HG02973 (cell line): ENCODE results near the gene CCDC12.
"Not testable (repeated sequence)": the region's sequence is repeated elsewhere in the genome, so short reads cannot be mapped to it uniquely, and the experiment has no call there.

ENCODE experiments used
- ATAC-seq: cut with Tn5 transposase; IDR thresholded peaks from one replicate; pipeline ENCODE4 v1.9.1; 2021; ENCODE audit warnings: moderate library complexity; ENCODE audit not compliant: unreplicated experiment

CCDC12 gene

DNA sequence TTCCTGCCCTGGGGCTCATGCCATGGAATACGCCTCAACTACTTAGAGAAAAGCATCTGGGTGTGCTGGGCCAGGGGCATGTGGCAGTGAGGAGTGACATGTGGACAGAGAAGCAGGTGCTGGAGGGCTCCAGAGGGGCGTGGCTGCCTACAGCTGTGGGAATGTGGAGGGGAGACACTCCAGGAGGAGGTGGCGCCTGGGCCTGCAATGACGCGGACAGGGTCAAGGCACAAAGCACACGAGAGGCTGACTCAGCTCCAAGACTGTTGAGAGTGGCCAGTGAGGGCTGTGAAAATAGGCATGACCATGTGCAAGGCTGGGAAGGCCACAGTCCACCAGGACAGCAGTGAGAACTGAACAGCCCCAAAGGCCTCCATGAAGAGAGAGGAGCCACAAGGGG lies 50.5 kb downstream of the CCDC12 start:
- ATAC-seq = no peak

DNA sequence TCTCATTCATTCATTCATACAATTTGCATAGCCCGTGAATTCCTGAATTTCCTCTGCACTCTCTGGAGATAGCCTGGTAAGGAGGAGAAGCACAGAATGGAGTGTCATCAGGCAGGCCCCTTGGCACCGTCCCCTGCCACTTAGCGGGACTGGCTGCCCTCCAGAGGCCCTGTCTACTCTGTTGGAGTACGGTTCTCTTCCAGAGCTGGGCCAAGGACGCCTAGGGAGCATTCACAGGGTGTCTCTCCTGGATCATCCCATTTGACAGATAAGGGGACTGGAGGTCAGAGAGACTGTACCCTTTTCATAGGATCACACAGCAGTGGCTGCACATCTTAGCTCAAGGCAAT lies 51.0 kb downstream of the CCDC12 start:
- ATAC-seq = no peak

DNA sequence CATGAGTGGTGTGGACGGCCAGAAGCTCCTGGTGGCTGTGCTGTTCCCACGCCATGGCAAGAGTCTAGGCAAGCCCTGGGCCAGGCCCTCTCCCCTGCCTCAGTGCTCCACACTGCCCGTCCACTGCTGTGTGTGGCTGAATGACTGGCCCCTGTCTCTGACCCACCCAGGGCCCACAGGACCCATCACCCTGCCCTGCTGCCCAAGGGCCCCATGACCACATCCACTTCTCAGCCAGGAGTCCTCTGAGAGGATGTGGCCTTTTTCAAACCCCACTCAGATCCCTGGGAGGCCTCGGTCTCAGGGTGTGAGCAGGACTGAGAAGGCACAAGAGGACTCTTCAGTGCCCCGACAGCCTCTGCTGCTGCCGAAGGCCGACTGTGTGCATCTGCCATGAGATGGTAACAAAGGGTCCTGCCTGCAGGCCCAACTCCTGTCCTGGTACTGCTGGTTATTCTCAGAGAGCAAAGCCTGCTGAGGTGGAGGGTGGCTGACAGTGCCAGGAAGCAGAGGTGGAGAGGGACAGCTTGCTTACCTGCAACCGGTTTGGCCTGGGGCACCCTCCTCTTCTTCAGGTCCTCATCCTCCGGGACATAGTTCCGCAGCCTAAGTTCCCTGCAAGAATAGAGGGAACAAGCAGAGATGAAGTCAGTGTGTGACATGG lies 51.5 kb downstream of the CCDC12 start:
- no peak for ATAC-seq

DNA sequence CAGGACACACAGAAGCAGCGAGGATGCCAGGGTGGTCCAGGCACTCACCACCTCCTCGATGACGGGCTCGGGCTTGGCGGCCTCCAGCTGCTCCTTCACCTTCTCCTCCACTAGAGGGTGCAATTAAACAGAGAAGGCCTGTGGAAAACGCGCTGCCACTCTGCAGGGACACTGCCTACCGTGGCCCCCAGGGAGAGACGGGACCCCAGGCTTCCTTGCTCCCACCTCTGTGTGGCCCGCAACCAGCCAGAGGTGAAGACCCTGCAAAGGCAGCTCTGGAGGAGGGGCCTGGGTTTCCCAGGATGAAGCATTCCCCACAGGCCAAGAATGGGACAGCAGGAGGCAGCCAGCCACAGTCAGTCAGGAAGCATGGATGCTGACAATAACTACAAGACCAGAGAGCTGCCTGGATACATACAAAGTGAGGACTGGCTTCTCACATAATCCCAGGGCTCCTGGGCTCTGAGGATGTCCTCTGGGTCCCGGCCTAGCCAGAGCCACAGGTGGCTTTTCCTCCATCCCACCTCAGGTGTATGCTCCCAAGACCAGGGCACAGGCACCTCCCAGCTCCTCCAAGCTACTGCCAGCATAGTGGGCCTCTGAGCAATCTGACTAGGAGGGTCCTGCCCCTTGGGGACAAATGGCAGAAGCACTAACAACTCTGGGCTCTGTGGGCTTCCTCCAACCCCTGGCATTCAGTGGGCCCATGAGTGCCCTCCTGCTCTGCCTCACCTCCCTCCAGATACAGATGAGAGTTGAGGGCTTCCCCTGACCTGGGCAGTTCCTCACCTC lies 52.8 kb downstream of the CCDC12 start:
- ATAC-seq = no peak

DNA sequence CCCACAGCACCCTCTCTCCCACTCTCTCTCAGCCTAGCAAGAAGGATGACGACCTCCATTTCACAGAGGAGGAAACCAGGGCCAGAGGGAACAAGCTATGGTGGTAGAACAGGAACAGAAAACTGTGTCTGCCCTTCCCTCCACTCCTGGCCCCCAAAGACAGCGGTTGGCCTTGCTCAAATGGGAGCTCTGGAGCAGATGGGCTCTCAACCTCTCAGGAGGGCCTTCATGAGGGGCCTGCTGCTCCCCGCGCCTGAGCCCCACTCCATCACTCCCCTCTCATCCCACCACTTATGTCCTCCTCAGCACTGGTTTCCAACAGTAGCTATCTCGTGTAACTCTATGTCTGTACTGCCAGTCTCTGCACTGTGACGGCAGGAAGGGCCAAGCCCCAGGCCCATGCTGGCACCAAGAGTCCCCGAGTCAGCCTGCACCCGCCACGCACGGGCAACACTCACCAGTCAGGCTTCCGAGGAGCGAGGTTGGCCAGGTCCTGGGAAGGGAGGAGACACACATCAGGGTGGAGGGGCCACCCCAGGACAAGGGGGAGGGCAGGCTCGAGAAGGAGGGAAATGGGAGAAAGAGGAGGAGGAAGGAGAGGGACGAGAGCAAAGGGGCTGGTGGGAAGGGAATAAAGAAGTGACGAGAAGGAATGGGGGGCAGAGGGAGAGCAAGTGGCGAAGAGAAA lies 53.5 kb downstream of the CCDC12 start:
- ATAC-seq = no peak

DNA sequence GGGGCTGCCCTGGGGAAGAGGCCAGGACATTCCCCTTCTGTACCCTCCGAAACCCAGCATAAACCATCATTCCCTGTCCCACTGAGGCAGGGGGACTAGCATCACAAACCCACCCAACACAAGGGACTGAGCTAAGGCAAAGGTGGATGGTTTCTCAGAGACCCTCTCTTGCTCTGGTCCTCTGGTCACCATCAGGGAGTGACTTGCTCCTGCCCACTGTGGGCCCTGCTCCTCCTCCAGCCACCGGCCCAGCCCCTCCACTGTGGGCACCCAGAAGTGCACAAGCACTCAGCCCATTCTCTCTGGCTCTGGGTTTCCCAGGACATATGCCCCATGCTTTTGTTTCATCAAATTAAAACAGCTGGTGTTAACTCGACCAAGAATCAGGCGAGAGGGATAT lies 54.1 kb downstream of the CCDC12 start:
- no peak for ATAC-seq

DNA sequence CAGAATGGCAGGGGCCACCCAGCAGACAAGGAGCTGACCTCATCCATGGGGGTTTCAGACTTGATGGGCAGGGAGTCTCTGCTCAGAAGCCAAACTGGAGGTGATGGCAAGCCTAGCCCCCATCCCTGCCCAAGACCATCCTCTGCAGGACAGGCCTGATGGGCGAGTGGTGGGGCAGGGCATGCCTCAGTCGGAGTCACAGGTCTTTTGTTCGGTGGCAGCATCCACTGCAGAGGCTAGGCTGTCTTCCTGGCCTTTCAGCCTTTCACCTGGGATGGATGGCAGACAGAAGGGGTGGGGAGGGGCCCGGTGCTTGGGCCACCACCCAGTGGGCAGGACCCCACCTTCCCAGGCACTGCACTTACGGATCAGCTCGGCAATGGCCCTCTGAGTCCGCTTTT lies 54.7 kb downstream of the CCDC12 start:
- no peak for ATAC-seq

DNA sequence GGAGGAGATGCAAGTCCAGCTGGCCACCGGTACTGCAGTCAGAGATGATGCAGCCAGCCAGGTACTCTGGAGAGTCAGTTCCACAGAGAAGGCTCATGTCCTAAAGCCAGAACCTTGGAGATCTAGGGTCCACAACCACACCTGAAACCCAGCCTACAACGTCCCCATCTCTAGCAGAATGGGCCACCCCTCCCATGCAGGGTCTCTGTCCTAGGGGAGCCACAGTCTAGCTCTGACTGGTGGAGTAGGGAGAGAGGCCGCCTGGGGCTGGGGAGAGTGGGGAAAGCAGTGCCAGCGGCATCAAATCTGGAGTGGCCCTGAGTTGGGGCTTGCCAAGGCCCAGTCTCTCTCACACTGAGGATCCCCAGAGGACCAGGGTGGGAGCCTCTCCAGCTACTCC lies 55.5 kb downstream of the CCDC12 start:
- ATAC-seq = no peak

DNA sequence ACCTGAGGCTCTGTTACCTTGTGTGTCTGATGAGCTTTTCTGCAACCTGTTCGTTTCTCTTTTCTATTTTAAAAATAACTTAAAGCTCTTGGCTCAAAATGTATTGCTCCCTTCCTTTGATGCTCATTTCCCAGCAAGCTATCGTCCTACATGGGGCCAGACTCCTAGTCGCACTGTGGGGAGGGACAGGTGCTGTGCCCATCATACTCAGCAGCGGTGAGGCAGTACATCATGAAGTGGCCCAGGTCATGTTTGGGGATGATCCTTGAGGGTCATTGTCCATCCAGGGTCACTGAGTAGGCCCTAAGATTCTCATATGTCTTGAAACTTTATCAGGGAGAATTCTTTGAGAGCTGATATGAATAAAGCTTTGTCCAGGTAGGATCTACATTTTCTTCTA lies 57.9 kb downstream of the CCDC12 start:
- ATAC-seq = no peak

DNA sequence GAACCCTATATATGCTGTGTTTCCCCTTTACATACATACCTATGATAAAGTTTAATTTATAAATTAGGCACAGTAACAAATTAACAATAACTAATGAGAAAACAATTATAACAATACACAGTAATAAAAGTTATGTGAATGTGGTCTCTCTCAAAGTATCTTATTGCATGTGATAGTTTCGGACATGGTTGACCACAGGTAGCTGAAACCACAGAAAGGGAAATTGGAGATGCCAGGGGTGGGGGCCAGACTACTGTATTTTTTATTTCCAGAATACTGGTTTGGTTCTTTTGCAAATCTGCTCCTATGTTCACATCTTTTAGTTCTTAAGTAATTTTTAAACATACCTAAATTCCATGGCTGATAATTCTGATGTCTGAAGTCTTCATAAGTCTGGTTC lies 58.3 kb downstream of the CCDC12 start:
- no peak for ATAC-seq

DNA sequence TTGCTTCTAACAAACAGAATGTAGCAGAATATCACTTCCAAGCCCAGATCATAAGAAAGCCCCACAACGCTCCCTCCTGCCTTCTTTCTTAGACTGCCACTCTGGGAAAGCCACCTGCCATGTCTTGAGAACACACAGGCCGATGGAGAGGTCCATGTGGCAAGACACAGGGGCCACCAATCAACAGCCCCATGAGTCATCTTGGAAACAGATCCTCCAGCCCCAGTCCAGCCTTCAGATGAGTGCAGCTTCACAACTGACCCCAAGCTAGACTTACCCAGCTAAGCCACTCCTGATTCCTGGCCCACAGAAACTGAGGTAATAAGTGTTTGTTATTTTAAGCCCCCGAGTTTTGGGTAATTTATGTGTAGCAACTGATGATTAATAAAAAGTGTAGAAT lies 59.3 kb downstream of the CCDC12 start:
- ATAC-seq = no peak

DNA sequence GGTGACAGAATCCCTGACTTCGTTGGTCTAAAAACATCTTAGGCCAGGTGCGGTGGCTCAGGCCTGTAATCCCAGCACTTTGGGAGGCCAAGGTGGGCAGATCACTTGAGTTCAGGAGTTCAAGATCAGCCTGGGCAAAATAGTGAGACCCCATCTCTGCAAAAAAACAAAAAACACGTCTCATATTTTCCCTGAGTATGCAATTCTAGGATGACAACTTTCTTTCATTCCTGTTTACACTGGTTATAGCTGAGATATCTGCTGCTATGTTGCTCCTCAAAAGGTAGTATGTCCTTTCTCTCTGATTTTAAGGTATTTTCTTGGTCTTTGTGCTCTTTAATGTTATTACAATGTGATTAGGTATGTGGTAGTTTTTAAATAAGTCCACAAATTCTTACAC lies 59.7 kb downstream of the CCDC12 start:
- ATAC-seq = no peak

DNA sequence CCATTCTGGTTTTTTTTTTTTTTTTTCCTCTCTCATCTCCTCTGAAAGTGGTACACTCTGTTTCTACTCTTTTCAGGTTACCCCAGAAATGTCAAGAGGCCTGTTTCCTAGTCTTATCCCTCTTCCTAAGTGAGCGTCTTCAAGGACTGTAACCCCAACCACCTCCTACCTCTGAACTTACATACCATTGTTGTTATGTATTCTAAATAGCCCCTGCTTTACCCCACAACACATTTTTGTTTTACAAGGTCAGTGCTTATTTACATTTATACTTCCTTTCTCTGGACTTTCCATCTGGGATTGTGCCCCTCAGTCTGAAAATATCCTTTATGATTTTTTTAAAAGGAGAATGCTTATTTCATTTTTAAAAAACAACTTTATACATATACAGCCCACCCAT lies 60.3 kb downstream of the CCDC12 start:
- no peak for ATAC-seq

DNA sequence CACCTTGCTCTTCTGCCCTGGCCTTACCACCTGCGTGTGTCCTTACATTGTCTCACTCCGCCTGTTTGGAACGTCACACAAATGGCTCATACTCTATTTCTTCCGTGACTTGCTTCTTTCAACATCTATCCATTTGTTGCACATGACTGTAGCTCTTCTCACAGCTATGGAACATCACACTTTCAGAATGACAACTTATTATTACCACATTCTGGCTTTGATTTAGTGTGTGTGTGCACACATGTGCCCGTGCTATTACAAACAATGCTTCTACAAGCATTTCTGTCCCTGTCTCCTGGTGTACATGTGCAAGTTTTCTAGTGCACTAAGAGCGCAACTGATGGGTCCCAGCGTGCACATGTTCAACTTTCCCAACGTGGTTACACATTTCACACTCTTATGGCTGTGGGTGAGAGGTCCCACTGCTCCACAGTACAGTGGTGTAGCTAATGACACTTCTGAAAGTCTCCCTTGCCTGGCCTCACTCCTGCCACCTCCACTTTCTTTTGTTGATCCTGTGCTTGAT lies 61.2 kb downstream of the CCDC12 start:
- no peak for ATAC-seq

DNA sequence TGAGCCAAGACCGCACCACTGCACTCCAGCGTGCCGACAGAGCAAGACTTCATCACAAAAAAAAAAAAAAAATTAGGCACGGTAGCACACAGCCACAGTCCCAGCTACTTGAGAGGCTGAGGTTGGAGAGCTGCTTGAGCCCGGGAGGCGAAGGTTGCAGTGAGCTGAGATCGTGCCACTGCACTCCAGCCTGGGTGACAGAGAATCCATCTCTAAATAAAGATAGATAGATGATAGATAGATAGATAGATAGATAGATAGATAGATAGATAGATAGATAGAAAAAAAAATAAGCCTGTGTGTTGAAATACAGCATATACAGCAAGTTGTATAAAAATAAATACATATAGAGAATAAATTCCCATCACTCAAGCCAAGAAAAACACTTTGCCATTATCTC lies 61.7 kb downstream of the CCDC12 start:
- ATAC-seq = no peak

DNA sequence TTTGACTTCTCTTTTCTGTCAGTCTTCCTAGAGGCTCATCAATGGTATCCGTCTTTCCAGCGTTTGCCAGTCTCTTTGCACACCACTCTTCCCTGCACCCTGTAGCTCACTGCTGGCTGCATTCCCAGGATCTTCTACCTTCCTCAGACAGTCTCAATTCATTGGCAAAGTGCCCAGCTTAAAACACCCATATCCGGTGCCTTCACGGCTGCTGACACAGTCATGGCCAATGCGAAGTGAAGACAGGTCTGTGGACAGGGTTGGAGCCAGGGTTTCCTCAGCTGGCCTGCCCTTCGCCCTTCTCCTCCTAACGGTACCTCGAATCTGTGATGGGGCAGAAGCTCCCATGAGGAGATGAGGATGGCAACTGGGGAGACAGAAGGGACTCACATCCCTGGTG lies 62.9 kb downstream of the CCDC12 start:
- no peak for ATAC-seq

DNA sequence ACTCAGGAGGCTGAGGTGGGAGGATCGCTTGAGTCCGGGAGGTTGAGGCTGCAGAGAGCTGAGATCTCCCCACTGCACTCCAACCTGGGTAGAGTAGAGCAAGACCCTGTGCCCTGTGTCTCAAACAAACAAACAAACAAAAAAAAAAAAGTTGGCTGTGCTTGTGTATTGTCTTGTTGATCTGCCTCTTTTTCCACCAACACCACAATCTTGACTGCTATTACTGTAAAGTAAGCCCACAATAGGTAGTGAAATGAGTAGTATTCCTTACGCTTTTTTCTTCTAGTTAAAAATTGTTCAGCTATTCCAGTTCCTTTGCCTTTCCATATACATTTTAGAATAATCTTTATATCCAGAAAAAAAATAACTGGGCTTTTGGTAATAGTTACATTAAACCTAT lies 63.6 kb downstream of the CCDC12 start:
- ATAC-seq = no peak

DNA sequence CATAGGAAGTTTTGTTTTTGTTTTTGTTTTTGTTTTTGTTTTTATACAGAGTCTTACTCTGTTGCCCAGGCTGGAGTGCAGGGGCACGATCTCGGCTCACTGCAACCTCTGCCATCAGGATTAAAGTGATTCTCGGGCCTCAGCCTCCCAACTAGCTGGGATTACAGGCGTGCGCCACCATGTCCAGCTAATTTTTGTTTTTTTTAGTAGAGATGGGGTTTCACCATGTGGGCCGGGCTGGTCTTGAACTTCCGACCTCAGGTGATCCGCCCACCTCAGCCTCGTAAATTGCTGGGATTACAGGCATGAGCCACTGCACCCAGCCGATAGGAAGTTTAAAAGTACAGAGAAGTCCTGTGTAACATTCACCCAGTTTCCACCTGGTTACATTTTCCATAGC lies 65.6 kb downstream of the CCDC12 start:
- ATAC-seq = not testable (repeated sequence)

DNA sequence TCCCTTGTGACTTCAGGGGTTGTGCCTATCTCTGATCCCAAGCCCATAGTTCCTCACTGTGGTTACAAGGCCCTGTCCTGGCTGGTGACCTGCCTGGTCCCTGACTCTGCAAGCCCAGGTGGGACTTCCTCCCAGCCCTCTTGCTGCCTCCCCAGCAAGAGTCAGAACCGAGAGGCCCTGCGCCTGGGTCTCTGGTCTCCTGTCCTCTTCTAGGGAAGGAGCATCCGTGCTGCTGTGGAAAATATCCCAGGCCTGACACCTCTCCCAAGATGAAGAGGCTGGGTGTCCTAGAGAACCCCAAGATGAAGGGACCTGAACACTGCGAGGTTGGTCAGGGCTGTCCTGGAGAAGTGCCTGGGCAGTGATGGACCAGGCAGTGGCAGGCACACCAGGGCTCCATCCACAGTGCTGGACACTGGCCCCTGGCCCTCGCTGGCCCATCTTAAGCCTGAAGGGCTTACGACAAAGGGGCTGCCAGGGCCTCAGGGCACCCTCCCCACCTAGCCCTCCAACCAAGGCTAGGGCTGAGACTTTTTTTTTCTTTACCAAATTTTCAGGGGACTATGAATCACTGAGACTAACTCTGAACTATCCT lies 66.3 kb downstream of the CCDC12 start:
- no peak for ATAC-seq

DNA sequence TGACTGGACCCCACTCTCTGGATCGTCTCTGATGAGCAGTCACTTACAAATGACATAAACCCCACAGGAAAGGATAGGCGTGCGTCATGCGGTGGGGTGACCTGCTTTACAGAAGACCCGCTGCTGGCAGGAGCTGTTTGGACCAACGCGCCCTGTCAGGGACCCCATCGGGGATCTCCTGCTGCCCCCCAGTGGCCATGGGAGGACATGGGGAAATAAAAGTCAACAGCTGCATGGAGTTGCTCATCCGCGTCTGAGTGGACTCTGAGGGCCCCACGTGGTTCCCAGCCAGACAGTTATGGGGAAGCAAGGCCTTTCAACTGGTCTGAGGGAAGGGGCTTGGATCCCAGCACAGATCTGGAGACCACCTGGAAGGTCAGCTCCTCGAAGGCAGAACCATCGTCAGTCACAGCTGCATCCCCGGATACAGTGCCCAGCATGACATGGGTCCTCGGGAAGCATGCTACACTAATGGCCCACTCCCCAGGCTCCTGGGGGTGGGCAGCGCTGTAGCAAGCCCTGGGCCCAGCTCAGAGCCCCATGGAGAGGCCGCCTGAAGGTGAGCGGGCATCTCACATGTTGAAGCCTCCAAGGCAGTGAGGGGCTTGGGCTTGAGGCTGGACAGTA lies 66.9 kb downstream of the CCDC12 start:
- no peak for ATAC-seq

DNA sequence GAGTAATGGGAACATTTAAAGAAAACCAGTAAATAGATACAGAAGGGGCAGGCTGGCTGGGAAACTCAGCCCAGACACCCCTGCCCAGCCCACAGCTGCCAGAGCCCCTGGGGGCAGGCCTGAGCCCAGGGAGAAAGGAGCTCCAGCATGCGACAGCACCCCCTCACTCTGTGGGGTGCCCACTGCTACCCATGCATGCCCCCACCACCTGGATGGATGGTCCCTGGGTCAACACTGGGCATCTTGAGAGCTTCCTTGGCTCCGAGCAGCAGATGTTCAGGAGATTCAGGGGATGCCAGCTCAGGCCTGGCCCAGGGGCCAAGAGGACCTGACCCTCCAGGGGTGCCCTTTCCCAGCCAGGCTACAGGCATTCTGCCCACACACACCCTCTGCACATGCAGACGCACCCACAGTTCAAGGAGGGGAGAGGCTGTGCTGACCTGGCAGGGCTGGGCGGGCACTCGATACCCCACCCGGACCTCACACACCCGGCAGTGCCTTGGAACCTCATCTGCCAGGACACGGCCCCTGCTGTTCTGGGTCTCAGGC lies 67.5 kb downstream of the CCDC12 start:
- ATAC-seq = no peak
